Testis (tissue), 2 donors: ENCODE measurements around the gene RASAL3.

Experiments
- CTCF ChIP-seq, 3 experiments: fragments of 450-650 bp in 2 of 3; fragments of 200-600 bp in 1 of 3; sonication (generic) in 1 of 3; IDR thresholded peaks; one replicate each; pipeline ENCODE4 v1.5.1; 2016 to 2019; ENCODE audit warnings: antibody characterized with exemption in 3 of 3, mild to moderate bottlenecking in 2 of 3, moderate library complexity in 1 of 3
- POLR2A ChIP-seq: fragments of 450-650 bp; IDR thresholded peaks from one replicate; pipeline ENCODE4 v1.6.1; 2017; ENCODE audit warnings: antibody characterized with exemption, mild to moderate bottlenecking, moderate library complexity

- TF ChIP-seq CTCF (IDR thresholded peaks at IDR 0.05) (no peak), POLR2A (no peak)
Observed at GRCh38 chr19:15450528-15450890, 13.8 kb downstream of the RASAL3 start.
